Retinal pigment epithelial cell (primary cell): ENCODE measurements around the gene PTPRJ.

Source experiments
- DNase-seq: peaks from one replicate; pipeline ENCODE4 v3.0.0-alpha.2; 2010; ENCODE audit warnings: low read depth
- H3K4me3 ChIP-seq: 2 replicates; pipeline ENCODE4 v1.5.1; 2011; ENCODE audit warnings: mild to moderate bottlenecking, low read length, control low read depth, moderate library complexity
- CTCF ChIP-seq: conservative IDR thresholded peaks from 2 replicates; pipeline ENCODE4 v1.5.1; 2011; ENCODE audit warnings: low read depth, low read length, control low read depth, inconsistent platforms

The PTPRJ gene

GRCh38 chr11:48005136-48005535 lies 24.8 kb downstream of the PTPRJ start:
- no peak overlapping the region for H3K4me3 ChIP-seq
- DNase-seq, result no peak
- TF ChIP-seq CTCF, result no peak

- no peak overlapping the region for H3K4me3 ChIP-seq
- TF ChIP-seq CTCF, result no peak
- DNase-seq, result no peak
Observed at GRCh38 chr11:48005831-48006270, 25.5 kb downstream of the PTPRJ start.

GRCh38 chr11:48006301-48006992 lies 26.1 kb downstream of the PTPRJ start:
- H3K4me3 ChIP-seq, result no peak overlapping the region
- TF ChIP-seq CTCF, result no peak
- no peak for DNase-seq

GRCh38 chr11:48007677-48008076 lies 27.3 kb downstream of the PTPRJ start:
- no peak overlapping the region for H3K4me3 ChIP-seq
- no peak for DNase-seq
- TF ChIP-seq CTCF, result no peak

- TF ChIP-seq CTCF, result no peak
- H3K4me3 ChIP-seq, result no peak overlapping the region
- DNase-seq, result no peak
Observed at GRCh38 chr11:48008951-48009270, 28.6 kb downstream of the PTPRJ start.

- H3K4me3 ChIP-seq, result no peak overlapping the region
- no peak for DNase-seq
- TF ChIP-seq CTCF, result no peak
Observed at GRCh38 chr11:48011102-48011797, 30.9 kb downstream of the PTPRJ start.
